Measurements from ENCODE around the gene TAOK1.

GRCh38 chr17:29569245-29569950 lies 179.2 kb downstream of the TAOK1 start:
- TF ChIP-seq CTCF (IDR thresholded peaks at IDR 0.05) (no peak), POLR2A (IDR thresholded peaks at IDR 0.05) (no peak)
